GM19239 (cell line): ENCODE measurements around the gene CDC14A.

ENCODE experiments used
- DNase-seq: peaks from one replicate; pipeline ENCODE4 v3.0.0; 2011; ENCODE audit warnings: low spot score; ENCODE audit not compliant: insufficient read length
- FAIRE-seq: peaks from 2 replicates; lab custom pipeline; 2011; peaks lifted over from hg19 to GRCh38; lab: Jason Lieb, UNC

Gene CDC14A

GRCh38 chr1:100518023-100518422, 165.7 kb downstream of the CDC14A start:
- FAIRE-seq (peak; percentile 28), DNase-seq (no peak)

- no peak for DNase-seq
- FAIRE-seq, result peak; percentile 93
Measured at GRCh38 chr1:100523038-100523652, 170.8 kb downstream of the CDC14A start.

GRCh38 chr1:100524355-100524754, 172.0 kb downstream of the CDC14A start:
- no peak for FAIRE-seq

GRCh38 chr1:100526894-100527293, 174.6 kb downstream of the CDC14A start:
- FAIRE-seq, result no peak

More at GRCh38 chr1:100524355-100524754, 172.0 kb downstream of the CDC14A start:
- DNase-seq, result no peak

GRCh38 chr1:100528871-100529270, 176.6 kb downstream of the CDC14A start:
- no peak for FAIRE-seq
- no peak for DNase-seq

More at GRCh38 chr1:100526894-100527293, 174.6 kb downstream of the CDC14A start:
- DNase-seq, result no peak

- DNase-seq (no peak), FAIRE-seq (no peak)
Measured at GRCh38 chr1:100530141-100530540, 177.8 kb downstream of the CDC14A start.

GRCh38 chr1:100530880-100531487, 178.7 kb downstream of the CDC14A start:
- DNase-seq (no peak), FAIRE-seq (peak; percentile 94)

GRCh38 chr1:100532645-100533044, 180.3 kb downstream of the CDC14A start:
- FAIRE-seq, result peak; percentile 70
- DNase-seq, result no peak

- DNase-seq (no peak), FAIRE-seq (peak; percentile 67)
Measured at GRCh38 chr1:100535264-100535663, 183.0 kb downstream of the CDC14A start.

GRCh38 chr1:100536031-100536430, 183.7 kb downstream of the CDC14A start:
- DNase-seq, result peak; percentile 58
- FAIRE-seq, result peak; percentile 92

GRCh38 chr1:100538913-100539835, 186.9 kb downstream of the CDC14A start:
- FAIRE-seq (no peak), DNase-seq (no peak)

- no peak for FAIRE-seq
- DNase-seq, result no peak
Measured at GRCh38 chr1:100539836-100540536, 187.7 kb downstream of the CDC14A start.

GRCh38 chr1:100542285-100542684, 190.0 kb downstream of the CDC14A start:
- FAIRE-seq (no peak), DNase-seq (no peak)

GRCh38 chr1:100543640-100544039, 191.3 kb downstream of the CDC14A start:
- DNase-seq (peak; percentile 36), FAIRE-seq (no peak)

GRCh38 chr1:100544791-100545190, 192.5 kb downstream of the CDC14A start:
- DNase-seq, result no peak
- no peak for FAIRE-seq

GRCh38 chr1:100545855-100546254, 193.5 kb downstream of the CDC14A start:
- DNase-seq (no peak), FAIRE-seq (no peak)

- DNase-seq (no peak), FAIRE-seq (no peak)
Measured at GRCh38 chr1:100552031-100552430, 199.7 kb downstream of the CDC14A start.

GRCh38 chr1:100552922-100553321, 200.6 kb downstream of the CDC14A start:
- DNase-seq (no peak), FAIRE-seq (no peak)

- no peak for DNase-seq
- no peak for FAIRE-seq
Measured at GRCh38 chr1:100556181-100556580, 203.9 kb downstream of the CDC14A start.

- DNase-seq, result no peak
- no peak for FAIRE-seq
Measured at GRCh38 chr1:100556925-100557605, 204.8 kb downstream of the CDC14A start.
